Measurements from ENCODE around the gene S100A9. TPM values are rescaled to one million over a fixed set of nuclear protein-coding genes. Genes with fewer than 3 reads are reported as not detected.

Gene S100A9
- total RNA-seq, 2 donors from 2014 or later: 65.7 to 199 TPM

DNA sequence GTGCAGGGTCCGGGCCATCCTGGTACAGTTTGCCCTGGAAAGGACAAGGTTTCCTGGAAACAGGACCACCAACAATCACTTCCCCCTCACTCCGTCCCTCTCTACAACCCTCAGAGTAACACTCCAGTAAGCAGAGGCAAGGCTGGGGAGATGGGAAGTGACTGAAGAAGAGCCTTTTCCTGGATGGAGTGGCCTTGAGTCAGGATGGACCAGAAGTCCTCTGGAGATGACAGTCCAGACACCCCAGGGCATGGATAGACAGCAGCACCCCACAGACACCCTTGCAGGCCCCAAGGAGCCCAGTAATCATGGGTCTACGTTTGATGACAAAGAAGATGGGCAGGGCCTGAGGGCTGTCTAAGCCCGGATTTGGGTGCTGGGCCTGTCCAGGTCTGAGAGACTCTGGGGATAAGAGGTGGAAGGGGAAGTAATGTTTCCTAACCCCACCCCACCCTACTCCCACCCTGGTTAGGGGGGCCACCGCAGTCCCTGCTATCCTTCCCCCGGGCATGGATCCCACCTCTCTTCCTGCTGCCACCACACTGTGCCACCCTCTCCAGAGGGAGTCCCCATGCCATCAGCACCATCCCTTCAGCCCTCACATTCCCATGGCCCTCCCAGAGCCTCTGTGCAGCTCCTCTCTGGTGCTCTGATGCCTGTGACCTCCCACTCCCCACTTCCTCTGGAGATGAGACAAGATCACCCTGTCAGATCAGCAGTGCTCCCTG, 40.4 kb downstream of the S100A9 start:
- H3K36me3 ChIP-seq: no peaks in the 10 kb centered on the region
- no peak overlapping the region for H3K4me3 ChIP-seq
- DNase-seq (ENCODE audit: low spot score): peak; percentile 48
- no peaks in the 10 kb centered on the region for H3K4me1 ChIP-seq
- H3K9me3 ChIP-seq: no peaks in the 10 kb centered on the region
- TF ChIP-seq, protein P1, sequence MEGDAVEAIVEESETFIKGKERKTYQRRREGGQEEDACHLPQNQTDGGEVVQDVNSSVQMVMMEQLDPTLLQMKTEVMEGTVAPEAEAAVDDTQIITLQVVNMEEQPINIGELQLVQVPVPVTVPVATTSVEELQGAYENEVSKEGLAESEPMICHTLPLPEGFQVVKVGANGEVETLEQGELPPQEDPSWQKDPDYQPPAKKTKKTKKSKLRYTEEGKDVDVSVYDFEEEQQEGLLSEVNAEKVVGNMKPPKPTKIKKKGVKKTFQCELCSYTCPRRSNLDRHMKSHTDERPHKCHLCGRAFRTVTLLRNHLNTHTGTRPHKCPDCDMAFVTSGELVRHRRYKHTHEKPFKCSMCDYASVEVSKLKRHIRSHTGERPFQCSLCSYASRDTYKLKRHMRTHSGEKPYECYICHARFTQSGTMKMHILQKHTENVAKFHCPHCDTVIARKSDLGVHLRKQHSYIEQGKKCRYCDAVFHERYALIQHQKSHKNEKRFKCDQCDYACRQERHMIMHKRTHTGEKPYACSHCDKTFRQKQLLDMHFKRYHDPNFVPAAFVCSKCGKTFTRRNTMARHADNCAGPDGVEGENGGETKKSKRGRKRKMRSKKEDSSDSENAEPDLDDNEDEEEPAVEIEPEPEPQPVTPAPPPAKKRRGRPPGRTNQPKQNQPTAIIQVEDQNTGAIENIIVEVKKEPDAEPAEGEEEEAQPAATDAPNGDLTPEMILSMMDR (IDR thresholded peaks at IDR 0.05): no peak
- no peak overlapping the region for H3K27ac ChIP-seq
- no peaks in the 10 kb centered on the region for H3K27me3 ChIP-seq

DNA sequence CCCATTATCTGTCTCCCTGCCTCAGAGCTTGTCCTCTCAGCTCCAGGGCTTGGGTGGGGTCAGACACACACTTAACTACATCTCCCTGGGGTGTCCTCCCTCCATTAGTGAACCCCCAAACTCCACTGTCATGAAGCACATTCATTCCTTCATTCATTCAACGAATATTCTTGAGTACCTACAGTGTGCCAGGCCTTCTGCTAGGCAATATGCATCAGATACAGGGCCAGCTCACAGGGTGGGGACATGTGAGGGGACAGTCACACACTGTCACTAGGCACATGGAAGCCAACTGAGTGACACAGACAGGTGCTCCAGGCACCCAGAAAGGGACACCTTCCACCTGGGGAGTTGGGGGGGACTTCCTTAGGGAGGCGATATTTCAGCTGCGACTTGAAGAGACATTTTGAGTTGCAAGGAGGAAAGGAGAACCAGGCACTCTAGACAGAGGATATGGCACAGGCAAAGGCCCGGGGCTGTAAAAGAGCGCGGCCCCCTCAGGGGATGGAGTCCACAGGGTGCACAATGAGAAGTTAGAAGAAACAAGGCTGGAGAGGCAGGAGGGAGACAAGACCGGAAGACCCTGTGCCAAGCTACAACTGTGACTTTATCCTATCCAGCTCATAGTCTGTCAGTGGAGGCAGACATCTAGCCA, 41.9 kb downstream of the S100A9 start:
- Histone ChIP-seq H3K36me3 (no peaks in the 10 kb centered on the region), H3K9me3 (no peaks in the 10 kb centered on the region), H3K4me3 (no peak overlapping the region), H3K27me3 (no peaks in the 10 kb centered on the region), H3K27ac (no peak overlapping the region), H3K4me1 (no peaks in the 10 kb centered on the region)
- no peak for DNase-seq (ENCODE audit: low spot score)
- TF ChIP-seq, protein P1 (IDR thresholded peaks at IDR 0.05): no peak

DNA sequence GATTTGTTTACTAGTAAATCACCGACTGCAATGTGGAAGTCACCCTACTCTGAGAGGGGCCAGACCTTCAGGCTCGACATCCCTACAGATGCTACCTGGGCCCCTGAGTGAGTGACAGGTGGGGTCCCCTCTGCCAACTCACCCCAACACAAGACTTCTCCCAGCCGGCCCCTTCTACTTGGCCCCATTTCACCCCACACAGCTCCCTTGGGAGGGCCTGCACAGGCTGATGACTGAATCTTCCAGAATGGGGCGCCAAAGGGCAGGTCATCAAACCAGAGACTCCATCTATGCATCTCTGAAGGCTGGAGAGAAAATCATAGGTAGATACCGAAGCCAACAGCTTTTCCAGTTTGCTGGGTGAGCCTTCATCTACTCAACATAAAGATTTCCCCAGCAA, 42.6 kb downstream of the S100A9 start:
- no peaks in the 10 kb centered on the region for H3K27me3 ChIP-seq
- TF ChIP-seq, protein P1 (IDR thresholded peaks at IDR 0.05): no peak
- DNase-seq (ENCODE audit: low spot score): peak; percentile 36
- no peaks in the 10 kb centered on the region for H3K9me3 ChIP-seq
- H3K27ac ChIP-seq: no peak overlapping the region
- H3K36me3 ChIP-seq: no peaks in the 10 kb centered on the region
- H3K4me3 ChIP-seq: no peak overlapping the region
- no peaks in the 10 kb centered on the region for H3K4me1 ChIP-seq

DNA sequence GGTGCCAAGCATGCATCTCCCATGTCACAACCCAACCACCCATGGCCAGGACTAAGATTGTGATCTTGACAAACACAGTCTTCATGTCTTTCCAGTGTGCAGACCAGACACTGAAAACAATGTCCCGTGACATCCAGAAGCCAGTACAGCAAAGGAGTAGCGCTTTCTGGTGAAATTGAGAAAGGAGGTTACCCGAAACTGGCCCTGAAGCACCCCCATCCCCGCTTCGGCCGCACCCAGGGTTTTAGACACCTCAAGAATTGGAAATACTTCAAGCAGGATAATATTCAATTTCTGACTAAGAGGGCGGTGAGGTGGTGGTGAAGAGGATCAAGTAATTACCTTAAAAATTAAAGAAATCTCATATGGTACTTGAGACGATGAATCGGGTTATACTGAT, 43.8 kb downstream of the S100A9 start:
- H3K27me3 ChIP-seq: no peaks in the 10 kb centered on the region
- no peaks in the 10 kb centered on the region for H3K9me3 ChIP-seq

DNA sequence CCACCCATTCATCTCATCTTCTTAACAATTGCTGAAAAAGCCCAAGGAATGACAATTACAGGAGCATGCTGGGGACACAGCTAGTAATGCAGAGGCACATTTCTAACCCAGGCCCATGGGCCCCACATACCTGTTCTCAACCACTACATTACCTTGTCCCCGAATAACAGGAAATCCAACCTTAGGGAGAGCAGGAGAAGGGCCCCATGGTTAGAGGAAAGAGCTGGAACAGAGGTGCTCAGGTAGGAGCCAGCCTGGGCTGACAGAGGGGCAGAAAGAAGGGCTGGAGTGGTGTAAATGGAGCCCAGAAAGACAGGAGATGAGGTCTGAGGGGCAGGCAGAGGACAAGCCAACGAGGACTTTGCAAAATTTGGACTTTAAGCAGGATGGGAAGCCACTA, 44.6 kb downstream of the S100A9 start:
- peak; percentile 36 for DNase-seq (ENCODE audit: low spot score)
- TF ChIP-seq, protein P1 (IDR thresholded peaks at IDR 0.05): no peak
- H3K4me3 ChIP-seq: no peak overlapping the region

More for the DNA sequence above, 43.8 kb downstream of the S100A9 start:
- no peak overlapping the region for H3K4me3 ChIP-seq
- no peak for DNase-seq (ENCODE audit: low spot score)
- H3K27ac ChIP-seq: no peak overlapping the region
- no peaks in the 10 kb centered on the region for H3K36me3 ChIP-seq
- TF ChIP-seq, protein P1 (IDR thresholded peaks at IDR 0.05): no peak
- no peaks in the 10 kb centered on the region for H3K4me1 ChIP-seq

More for the DNA sequence above, 44.6 kb downstream of the S100A9 start:
- Histone ChIP-seq H3K9me3 (no peaks in the 10 kb centered on the region), H3K27me3 (no peaks in the 10 kb centered on the region), H3K4me1 (no peaks in the 10 kb centered on the region), H3K27ac (no peak overlapping the region), H3K36me3 (no peaks in the 10 kb centered on the region)
